Dendritic cell treated with granulocyte-macrophage colony-stimulating factor and Interleukin-4, amounts not matched to agents 40 ng/mL and 50 ng/mL, for 4 days (primary cell): ENCODE data around the gene POLL.
A peak's percentile ranks its signal among the peaks of the same experiment; 100 is the strongest.

Source experiments
- H3K27ac Mint-ChIP-seq: one replicate; pipeline ENCODE4 v1.8.0; 2022; ENCODE audit warnings: mild to moderate bottlenecking, mixed read lengths
- H3K27me3 Mint-ChIP-seq: one replicate; pipeline ENCODE4 v1.8.0; 2022; ENCODE audit warnings: mild to moderate bottlenecking, mixed read lengths
- H3K36me3 Mint-ChIP-seq: one replicate; pipeline ENCODE4 v1.8.0; 2022; ENCODE audit warnings: low read depth, mixed read lengths
- H3K4me1 Mint-ChIP-seq: one replicate; pipeline ENCODE4 v1.8.0; 2022; ENCODE audit warnings: low read depth, mixed read lengths
- H3K4me3 Mint-ChIP-seq: one replicate; pipeline ENCODE4 v1.8.0; 2022; ENCODE audit warnings: mild to moderate bottlenecking, moderate library complexity, mixed read lengths
- H3K9me3 Mint-ChIP-seq: one replicate; pipeline ENCODE4 v1.8.0; 2022; ENCODE audit warnings: mixed read lengths
- intact Hi-C: fragments of 100-400 bp; cut with micrococcal nuclease; formaldehyde crosslinking; loops from one replicate; pipeline ENCODE4 v1.15.0; 2022

The POLL gene

GRCh38 chr10:101573885-101574753, 13.9 kb downstream of the POLL start:
- H3K4me1 Mint-ChIP-seq: peaks cover 20% of the 10 kb centered on the region
- peaks cover 28% of the 10 kb centered on the region for H3K36me3 Mint-ChIP-seq
- intact Hi-C loops: no loop called here
- H3K4me3 Mint-ChIP-seq: no peak overlapping the region
- no peak overlapping the region for H3K27ac Mint-ChIP-seq
- H3K27me3 Mint-ChIP-seq: peaks cover 10% of the 10 kb centered on the region
- peaks cover 6% of the 10 kb centered on the region for H3K9me3 Mint-ChIP-seq

GRCh38 chr10:101572785-101573184, 15.3 kb downstream of the POLL start:
- H3K27me3 Mint-ChIP-seq: peaks cover 24% of the 10 kb centered on the region
- H3K27ac Mint-ChIP-seq: no peak overlapping the region
- intact Hi-C loops: no loop called here
- peaks cover 15% of the 10 kb centered on the region for H3K36me3 Mint-ChIP-seq
- H3K4me1 Mint-ChIP-seq: peaks cover 20% of the 10 kb centered on the region
- no peak overlapping the region for H3K4me3 Mint-ChIP-seq
- H3K9me3 Mint-ChIP-seq: peaks cover 6% of the 10 kb centered on the region

- Mint-ChIP-seq H3K27me3 (peaks cover 30% of the 10 kb centered on the region), H3K4me3 (no peak overlapping the region), H3K27ac (no peak overlapping the region), H3K36me3 (peaks cover 8% of the 10 kb centered on the region), H3K4me1 (peaks cover 20% of the 10 kb centered on the region), H3K9me3 (peaks cover 6% of the 10 kb centered on the region)
- intact Hi-C loops: no loop called here
Observed at GRCh38 chr10:101572126-101572525, 15.9 kb downstream of the POLL start.

GRCh38 chr10:101571271-101571925, 16.7 kb downstream of the POLL start:
- Mint-ChIP-seq H3K36me3 (peaks cover 4% of the 10 kb centered on the region), H3K4me3 (no peak overlapping the region), H3K9me3 (peaks cover 6% of the 10 kb centered on the region), H3K27me3 (peaks cover 36% of the 10 kb centered on the region), H3K27ac (peak overlapping the region; percentile 69), H3K4me1 (peaks cover 21% of the 10 kb centered on the region)
- intact Hi-C loops: loop anchor here (2.0 kb wide), 1 partner anchor 359 kb away; no protein-coding TSS in a partner anchor

GRCh38 chr10:101570428-101571270, 17.4 kb downstream of the POLL start:
- Mint-ChIP-seq H3K27ac (peak overlapping the region; percentile 69), H3K36me3 (peaks cover 4% of the 10 kb centered on the region), H3K27me3 (peaks cover 44% of the 10 kb centered on the region), H3K4me1 (peaks cover 25% of the 10 kb centered on the region), H3K9me3 (peaks cover 6% of the 10 kb centered on the region), H3K4me3 (peak overlapping the region; percentile 77)
- intact Hi-C loops: loop anchor here (1.0 to 2.0 kb wide), 2 partner anchors 298 to 358 kb away; no protein-coding TSS in a partner anchor

GRCh38 chr10:101569622-101570427, 18.2 kb downstream of the POLL start:
- Mint-ChIP-seq H3K36me3 (peaks cover 4% of the 10 kb centered on the region), H3K9me3 (peaks cover 6% of the 10 kb centered on the region), H3K27me3 (peaks cover 52% of the 10 kb centered on the region), H3K4me3 (peak overlapping the region; percentile 77), H3K27ac (peak overlapping the region; percentile 69), H3K4me1 (peaks cover 25% of the 10 kb centered on the region)
- intact Hi-C loops: loop anchor here (1.0 to 2.0 kb wide), 2 partner anchors 298 to 357 kb away; no protein-coding TSS in a partner anchor

- Mint-ChIP-seq H3K4me3 (peak overlapping the region; percentile 77), H3K4me1 (peaks cover 25% of the 10 kb centered on the region), H3K27ac (no peak overlapping the region), H3K9me3 (peaks cover 6% of the 10 kb centered on the region), H3K27me3 (peaks cover 57% of the 10 kb centered on the region), H3K36me3 (peaks cover 2% of the 10 kb centered on the region)
- intact Hi-C loops: no loop called here
Observed at GRCh38 chr10:101569323-101569621, 18.8 kb downstream of the POLL start.

GRCh38 chr10:101568054-101568745, 19.9 kb downstream of the POLL start:
- no peak overlapping the region for H3K4me3 Mint-ChIP-seq
- H3K36me3 Mint-ChIP-seq: no peaks in the 10 kb centered on the region
- peaks cover 63% of the 10 kb centered on the region for H3K27me3 Mint-ChIP-seq
- intact Hi-C loops: no loop called here
- H3K9me3 Mint-ChIP-seq: peaks cover 6% of the 10 kb centered on the region
- H3K4me1 Mint-ChIP-seq: peaks cover 25% of the 10 kb centered on the region
- no peak overlapping the region for H3K27ac Mint-ChIP-seq

GRCh38 chr10:101567165-101568006, 20.7 kb downstream of the POLL start:
- H3K4me3 Mint-ChIP-seq: no peak overlapping the region
- no peak overlapping the region for H3K27ac Mint-ChIP-seq
- no peaks in the 10 kb centered on the region for H3K9me3 Mint-ChIP-seq
- H3K36me3 Mint-ChIP-seq: no peaks in the 10 kb centered on the region
- intact Hi-C loops: no loop called here
- H3K4me1 Mint-ChIP-seq: peaks cover 25% of the 10 kb centered on the region
- H3K27me3 Mint-ChIP-seq: peaks cover 67% of the 10 kb centered on the region

- H3K4me1 Mint-ChIP-seq: peaks cover 25% of the 10 kb centered on the region
- intact Hi-C loops: no loop called here
- H3K4me3 Mint-ChIP-seq: no peak overlapping the region
- no peak overlapping the region for H3K27ac Mint-ChIP-seq
- H3K36me3 Mint-ChIP-seq: no peaks in the 10 kb centered on the region
- H3K27me3 Mint-ChIP-seq: peaks cover 69% of the 10 kb centered on the region
- no peaks in the 10 kb centered on the region for H3K9me3 Mint-ChIP-seq
Observed at GRCh38 chr10:101566333-101567164, 21.5 kb downstream of the POLL start.

GRCh38 chr10:101565936-101566332, 22.1 kb downstream of the POLL start:
- peaks cover 21% of the 10 kb centered on the region for H3K4me1 Mint-ChIP-seq
- H3K9me3 Mint-ChIP-seq: no peaks in the 10 kb centered on the region
- intact Hi-C loops: no loop called here
- H3K27ac Mint-ChIP-seq: no peak overlapping the region
- H3K4me3 Mint-ChIP-seq: no peak overlapping the region
- no peaks in the 10 kb centered on the region for H3K36me3 Mint-ChIP-seq
- H3K27me3 Mint-ChIP-seq: peaks cover 69% of the 10 kb centered on the region
